PC-9 (cell line): Measurements from ENCODE around the gene MARK2.

ENCODE experiments used
- CTCF ChIP-seq: fragments of 200-600 bp; sonication (generic); conservative IDR thresholded peaks from 2 replicates; pipeline ENCODE4 v1.6.1; 2017; ENCODE audit warnings: mixed run types, antibody characterized with exemption, mild to moderate bottlenecking, moderate library complexity
- EZH2 ChIP-seq: fragments of 200-600 bp; sonication (generic); IDR thresholded peaks from 2 replicates; pipeline ENCODE4 v1.8.0; 2017; ENCODE audit warnings: antibody characterized with exemption, low read depth

- TF ChIP-seq CTCF (no peak), EZH2 (no peak)
Measured at GRCh38 chr11:63835158-63835545, 3.8 kb upstream of the MARK2 start.
